Epithelial cell of proximal tubule (primary cell): ENCODE measurements around the gene EGFLAM. TPM values are rescaled to one million over a fixed set of nuclear protein-coding genes. Genes with fewer than 3 reads are reported as not detected.

Experiments
- DNase-seq: peaks from one replicate; pipeline ENCODE4 v3.0.0-alpha.2; 2011; ENCODE audit warnings: low read depth
- H3K4me3 ChIP-seq: 2 replicates; pipeline ENCODE4 v1.5.1; 2011; ENCODE audit warnings: low read depth, mild to moderate bottlenecking, low read length
- CTCF ChIP-seq: conservative IDR thresholded peaks from 2 replicates; pipeline ENCODE4 v1.5.1; 2012; ENCODE audit warnings: low read depth, mild to moderate bottlenecking, low read length
- total RNA-seq: library from RNA; depleted of rRNA; stranded (reverse); fragments of >200 nt; gene quantifications from 2 replicates; pipeline ENCODE4 v1.2.3, GENCODE V29; 2015

EGFLAM gene
- total RNA-seq, 1 donor from 2014 or later: 0.17 TPM

- DNase-seq: no peak
- TF ChIP-seq CTCF: no peak
- H3K4me3 ChIP-seq: no peak overlapping the region
Measured at GRCh38 chr5:38469707-38470267, 211.4 kb downstream of the EGFLAM start.

GRCh38 chr5:38471709-38472108, 213.3 kb downstream of the EGFLAM start:
- no peak for TF ChIP-seq CTCF
- DNase-seq: no peak
- no peak overlapping the region for H3K4me3 ChIP-seq

GRCh38 chr5:38472541-38472940, 214.2 kb downstream of the EGFLAM start:
- DNase-seq: no peak
- no peak for TF ChIP-seq CTCF
- H3K4me3 ChIP-seq: no peak overlapping the region

GRCh38 chr5:38473008-38473407, 214.6 kb downstream of the EGFLAM start:
- no peak overlapping the region for H3K4me3 ChIP-seq
- DNase-seq: no peak
- no peak for TF ChIP-seq CTCF

GRCh38 chr5:38478166-38478565, 219.8 kb downstream of the EGFLAM start:
- no peak for DNase-seq
- no peak overlapping the region for H3K4me3 ChIP-seq
- no peak for TF ChIP-seq CTCF

GRCh38 chr5:38478878-38479277, 220.5 kb downstream of the EGFLAM start:
- H3K4me3 ChIP-seq: no peak overlapping the region
- no peak for TF ChIP-seq CTCF
- no peak for DNase-seq

- no peak for DNase-seq
- no peak for TF ChIP-seq CTCF
Measured at GRCh38 chr5:38479315-38479904, 221.1 kb downstream of the EGFLAM start.

More at GRCh38 chr5:38479315-38479904, 221.1 kb downstream of the EGFLAM start:
- no peak overlapping the region for H3K4me3 ChIP-seq
